Retinal pigment epithelial cell (primary cell): ENCODE results near the gene SETD5.

Source experiments
- DNase-seq: peaks from one replicate; pipeline ENCODE4 v3.0.0-alpha.2; 2010; ENCODE audit warnings: low read depth
- H3K4me3 ChIP-seq: 2 replicates; pipeline ENCODE4 v1.5.1; 2011; ENCODE audit warnings: mild to moderate bottlenecking, low read length, control low read depth, moderate library complexity
- CTCF ChIP-seq: conservative IDR thresholded peaks from 2 replicates; pipeline ENCODE4 v1.5.1; 2011; ENCODE audit warnings: low read depth, low read length, control low read depth, inconsistent platforms

The SETD5 gene

GRCh38 chr3:9397332-9397905 is at the start of gene SETD5:
TSS of gene SETD5 (plus strand) at chr3:9397615. CDS start at chr3:9428939, 31,324 bp downstream.
- DNase-seq, result peak; percentile 79
- no peak for TF ChIP-seq CTCF
- H3K4me3 ChIP-seq, result peak within 1 kb of the TSS; percentile 96

- no peak for DNase-seq
- TF ChIP-seq CTCF, result no peak
- H3K4me3 ChIP-seq, result no peak overlapping the region
Observed at GRCh38 chr3:9347887-9348286, 49.5 kb upstream of the SETD5 start.

- DNase-seq, result no peak
- no peak for TF ChIP-seq CTCF
- no peak overlapping the region for H3K4me3 ChIP-seq
Observed at GRCh38 chr3:9349321-9350117, 47.9 kb upstream of the SETD5 start.

GRCh38 chr3:9351709-9352126 is 45.7 kb upstream of the SETD5 start:
- no peak for TF ChIP-seq CTCF
- H3K4me3 ChIP-seq, result no peak overlapping the region
- DNase-seq, result no peak

GRCh38 chr3:9352917-9353752 is 44.3 kb upstream of the SETD5 start:
- no peak overlapping the region for H3K4me3 ChIP-seq
- no peak for DNase-seq
- peak; percentile 96 for TF ChIP-seq CTCF

GRCh38 chr3:9361691-9362388 is 35.6 kb upstream of the SETD5 start:
- peak overlapping the region; percentile 81 for H3K4me3 ChIP-seq
- DNase-seq, result no peak
- TF ChIP-seq CTCF, result no peak
